Activated CD8-positive, alpha-beta memory T cell treated with anti-CD3 and anti-CD28 coated beads for 1 hour (primary cell): Measurements from ENCODE around the gene UBE4B.

ENCODE experiments used
- DNase-seq, 2 donors: peaks; one replicate each; pipeline ENCODE4 v3.0.0-alpha.2; 2020; ENCODE audit warnings: low read depth in 1 of 2; ENCODE audit errors: extremely low read depth in 1 of 2

Gene UBE4B

DNA sequence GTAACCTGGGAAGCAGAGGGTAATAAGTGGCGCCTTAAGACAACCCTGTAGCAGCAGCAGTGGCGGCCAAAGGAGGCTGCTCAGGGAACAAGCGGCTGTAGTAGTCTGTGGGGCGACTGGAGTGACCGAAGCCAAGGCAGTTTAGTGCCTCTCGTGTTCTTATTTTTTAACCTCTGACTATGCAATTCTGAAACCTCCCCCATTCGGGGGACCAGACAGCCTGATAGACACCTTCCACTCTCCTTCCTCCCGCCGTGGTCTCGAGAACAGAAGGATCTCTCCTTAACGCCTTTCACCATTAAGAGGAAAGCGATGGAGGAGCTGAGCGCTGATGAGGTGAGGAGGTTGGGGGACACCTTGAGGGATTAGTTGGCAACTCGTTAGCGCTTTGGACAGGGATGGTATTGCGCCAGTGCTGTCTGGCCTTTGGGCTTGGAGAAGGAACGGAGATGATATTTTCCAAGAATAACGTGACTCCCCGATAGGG is 644 bp downstream of the UBE4B start:
- DNase-seq: no peak

DNA sequence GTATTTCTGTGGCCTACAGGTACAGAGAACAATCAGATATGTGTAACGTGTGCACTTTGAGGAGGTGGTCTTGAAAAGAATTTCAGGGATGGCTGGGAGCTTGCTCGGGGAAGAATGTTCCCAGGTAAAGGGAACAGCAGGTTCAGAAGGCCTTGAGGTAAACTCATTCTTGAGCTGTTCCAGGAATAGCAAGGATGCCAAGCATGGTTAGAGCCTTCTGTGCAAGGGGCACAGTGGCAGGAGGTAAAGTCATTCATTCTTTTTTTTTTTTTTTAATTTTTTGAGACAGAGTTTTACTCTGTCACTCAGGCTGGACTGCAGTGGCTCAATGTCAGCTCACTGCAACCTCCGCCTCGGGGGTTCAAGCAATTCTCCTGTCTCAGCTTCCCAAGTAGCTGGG is 10.0 kb downstream of the UBE4B start:
- DNase-seq: no peak

DNA sequence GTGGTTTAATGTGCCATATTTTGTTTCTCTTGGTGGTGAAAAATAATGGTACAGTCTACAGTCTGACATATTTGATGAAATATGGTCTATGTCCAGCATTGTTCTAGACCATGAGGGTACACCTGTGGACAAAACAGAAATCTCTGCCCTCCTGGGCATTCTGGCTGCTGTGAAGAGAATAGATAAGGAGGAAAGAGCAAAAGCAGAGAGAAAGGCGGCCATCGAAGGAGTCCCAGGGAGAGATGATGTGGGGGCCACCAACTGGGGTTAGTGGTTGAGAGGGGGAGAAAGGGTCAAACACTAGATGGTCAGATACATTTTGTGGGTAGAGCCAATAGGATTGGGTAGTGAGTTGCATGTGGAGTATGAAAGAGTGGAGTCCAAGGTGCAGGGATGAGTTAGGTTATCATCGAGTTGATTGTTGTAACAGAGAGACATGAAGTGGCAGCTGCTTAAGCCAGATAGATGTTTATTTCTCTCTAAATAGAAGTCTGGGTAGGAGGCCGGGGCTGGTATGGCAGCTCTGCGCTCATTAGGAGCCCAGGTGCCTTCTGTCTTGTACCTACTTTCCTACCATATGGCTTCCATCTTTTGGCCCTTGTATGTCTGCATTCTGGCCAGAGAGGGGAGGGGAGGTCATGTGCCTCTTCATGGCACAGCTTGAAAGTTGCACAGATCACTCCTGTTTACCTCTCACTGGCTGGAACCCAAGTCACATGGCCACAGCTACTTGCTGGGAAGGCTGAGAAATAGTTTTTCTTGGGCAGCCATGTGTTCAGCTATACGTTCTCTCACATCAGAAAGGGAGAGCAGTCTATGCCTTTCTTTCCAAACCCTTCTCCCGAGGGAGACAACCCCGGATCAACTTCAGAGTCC is 13.0 kb downstream of the UBE4B start:
- DNase-seq: no peak

DNA sequence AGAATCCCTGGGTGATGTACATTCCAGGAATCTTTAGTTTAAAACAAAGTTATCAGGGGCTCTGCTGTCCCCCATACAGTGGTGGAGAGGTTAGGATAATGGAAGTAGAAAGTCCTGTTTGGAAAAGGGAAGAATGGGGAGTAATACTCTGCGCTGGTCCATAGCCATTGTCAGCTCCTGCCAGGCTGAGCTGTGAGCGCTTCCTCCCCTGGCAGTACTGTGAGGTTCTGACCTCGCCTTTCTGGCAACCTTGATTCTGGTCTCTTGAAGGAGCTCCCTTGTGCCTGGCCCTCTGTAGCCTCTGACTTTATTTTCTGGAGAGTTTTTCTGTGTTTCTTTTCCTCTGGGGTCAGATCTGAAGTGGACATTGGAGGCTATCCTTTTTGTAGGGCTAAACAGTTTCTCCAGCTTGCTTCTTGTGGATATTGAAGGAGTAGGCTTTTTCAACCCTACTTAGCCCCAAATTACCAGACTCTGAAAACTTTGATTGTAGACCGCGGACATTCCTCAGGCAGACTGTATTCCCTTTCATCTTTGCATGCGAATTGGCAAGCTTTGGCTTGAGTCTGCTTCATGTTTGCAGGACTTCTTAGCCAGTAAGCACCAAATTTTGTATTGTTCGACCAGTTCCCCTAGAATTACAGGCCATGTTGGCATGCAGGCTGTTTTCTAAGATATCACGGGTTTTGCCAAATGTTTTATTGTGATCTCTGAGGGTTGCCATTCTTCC is 13.8 kb downstream of the UBE4B start:
- no peak for DNase-seq

DNA sequence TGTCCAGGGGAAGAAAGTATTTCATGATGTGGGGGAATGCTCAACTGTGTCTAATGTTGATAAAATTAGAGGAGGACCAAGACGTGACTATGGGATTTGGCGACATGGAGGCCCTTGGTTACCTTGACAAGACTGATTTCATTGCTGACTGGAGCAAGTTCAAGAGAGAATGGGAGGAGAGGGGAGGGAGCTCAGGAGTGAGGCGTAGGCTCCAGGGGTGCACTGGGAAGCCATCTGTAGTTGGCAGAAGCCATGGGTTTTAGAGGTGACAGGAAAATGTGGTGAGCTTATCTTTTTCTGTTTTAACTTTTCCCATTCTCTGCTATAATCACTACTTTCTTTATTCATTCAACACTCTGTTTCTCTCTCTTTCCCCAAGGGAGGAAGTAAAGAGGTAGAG is 15.8 kb downstream of the UBE4B start:
- DNase-seq: no peak

DNA sequence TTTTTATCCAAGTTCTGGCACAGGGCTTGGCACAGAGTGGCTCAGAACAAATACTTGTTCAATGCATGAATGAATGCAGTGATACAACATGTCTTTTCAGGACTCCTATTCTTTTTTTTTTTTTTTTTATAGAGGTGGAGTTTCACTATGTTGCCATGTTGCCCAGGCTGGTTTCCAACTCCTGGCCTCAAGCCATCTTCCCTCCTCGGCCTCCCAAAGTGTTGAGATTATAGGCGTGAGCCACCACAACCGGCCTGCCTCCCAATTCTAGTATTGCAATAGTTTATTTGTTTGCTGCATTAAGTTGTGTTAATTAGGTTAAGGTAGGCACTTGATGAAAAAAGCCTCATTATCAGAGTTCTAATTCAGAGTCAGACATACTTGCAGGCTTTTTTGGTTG is 17.9 kb downstream of the UBE4B start:
- DNase-seq: no peak

DNA sequence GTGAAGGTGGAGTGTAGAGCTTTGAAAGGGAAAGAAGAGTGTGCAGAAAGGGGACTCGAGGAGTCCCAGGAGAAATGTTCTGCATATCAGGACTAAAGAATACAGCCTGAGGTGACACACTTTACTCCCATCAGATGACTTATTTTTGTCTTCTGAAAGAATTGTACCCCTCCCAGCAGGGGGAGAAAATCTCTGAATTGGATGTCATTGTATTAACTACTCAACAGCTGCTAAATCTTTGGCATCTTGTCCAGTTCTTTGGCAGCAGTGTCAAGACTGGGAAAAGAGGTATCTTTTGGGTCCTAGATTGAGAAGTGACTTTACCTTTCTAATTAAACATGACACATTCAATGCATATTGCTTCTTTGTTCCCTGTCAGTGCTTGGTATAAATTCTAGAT is 18.9 kb downstream of the UBE4B start:
- no peak for DNase-seq

DNA sequence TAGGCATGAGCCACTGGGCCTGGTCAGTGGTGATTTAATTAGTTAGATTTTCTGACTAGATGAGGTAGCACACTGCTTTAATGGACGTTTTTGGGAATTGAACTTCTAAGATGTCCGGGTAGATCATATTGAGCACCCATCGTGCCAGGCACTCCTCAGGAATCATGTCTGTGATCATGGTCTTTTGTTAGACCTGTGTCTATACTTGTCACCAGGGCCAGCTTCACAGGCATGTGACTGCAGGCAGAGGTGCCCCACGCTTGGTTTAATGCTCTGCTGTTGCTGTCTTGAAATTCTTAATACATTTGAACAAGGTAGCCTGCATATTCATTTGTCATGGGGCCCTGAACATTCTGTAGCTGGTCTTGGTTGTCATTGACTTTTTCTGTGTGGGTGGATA is 19.6 kb downstream of the UBE4B start:
- no peak for DNase-seq

DNA sequence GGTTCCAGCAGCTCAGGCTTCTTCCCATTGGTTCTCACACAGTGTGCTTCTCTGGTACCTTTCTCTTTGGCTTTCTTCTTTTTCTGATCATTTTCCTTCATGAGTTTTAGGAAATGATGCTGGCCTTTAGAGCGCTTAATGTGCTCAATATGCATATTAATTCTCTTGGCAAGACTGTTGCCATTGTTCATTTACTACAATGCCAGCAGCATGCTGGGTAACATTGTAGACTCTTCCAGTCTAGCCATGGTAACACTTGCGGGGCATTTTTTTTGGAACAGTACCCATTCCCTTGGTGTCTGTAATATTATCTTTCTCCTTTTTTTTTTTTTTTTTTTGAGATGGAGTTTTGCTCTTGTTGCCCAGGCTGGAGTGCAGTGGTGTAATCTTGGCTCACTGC is 21.7 kb downstream of the UBE4B start:
- DNase-seq: no peak

DNA sequence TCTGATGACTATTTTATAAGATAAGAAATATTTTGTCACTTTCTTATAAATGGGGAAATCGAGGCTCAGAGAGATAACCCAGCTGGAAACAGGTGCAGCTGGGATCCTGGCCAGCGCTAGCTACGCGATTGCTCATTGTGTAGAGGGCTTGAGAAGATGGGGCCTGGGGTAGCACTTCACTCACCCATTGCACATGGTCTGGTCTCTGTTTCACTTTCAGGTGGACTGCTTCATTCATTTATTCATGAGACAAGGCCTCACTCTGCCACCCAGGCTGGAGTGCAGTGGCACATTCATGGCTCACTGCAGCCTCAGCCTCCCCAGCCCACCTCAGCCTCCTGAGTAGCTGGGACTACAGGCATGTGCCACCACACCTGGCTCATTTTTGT is 23.8 kb downstream of the UBE4B start:
- DNase-seq: no peak

DNA sequence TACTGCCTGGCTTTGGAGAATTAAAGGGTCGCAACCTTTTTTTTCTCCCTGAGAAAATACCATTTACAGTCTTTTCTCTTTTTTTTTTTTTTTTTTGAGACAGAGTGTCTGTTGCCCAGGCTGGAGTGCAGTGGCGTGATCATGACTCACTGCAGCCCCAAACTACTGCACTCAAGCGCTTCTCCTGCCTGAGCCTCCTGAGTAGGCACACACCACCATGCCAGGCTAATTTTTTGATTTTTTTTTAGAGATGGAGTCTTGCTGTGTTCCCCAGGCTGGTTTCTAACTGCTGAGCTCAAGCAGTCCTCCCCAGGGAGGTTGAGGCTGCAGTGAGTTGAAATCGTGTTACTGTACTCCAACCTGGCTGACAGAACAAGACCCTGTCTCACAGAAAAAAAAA is 24.6 kb downstream of the UBE4B start:
- no peak for DNase-seq

DNA sequence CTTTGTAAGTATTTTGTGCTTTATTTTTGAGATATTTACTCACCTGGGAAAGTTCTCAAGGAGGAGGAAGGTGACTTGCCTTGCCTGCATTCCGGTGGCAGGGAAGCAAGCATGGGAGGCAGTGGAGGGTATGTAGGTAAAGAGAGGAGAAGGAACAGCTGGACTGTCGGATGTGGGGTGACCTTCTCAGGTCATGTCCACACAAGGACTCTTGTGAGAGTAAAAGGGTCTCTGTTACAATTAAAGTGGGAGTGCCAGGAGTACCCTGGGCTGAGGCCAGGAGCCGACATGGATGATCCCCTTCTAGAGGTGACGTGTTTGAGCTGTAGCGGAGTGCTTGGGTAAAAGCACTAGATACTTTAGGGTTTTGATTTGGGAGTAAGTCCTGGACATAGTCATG is 25.0 kb downstream of the UBE4B start:
- DNase-seq: no peak

DNA sequence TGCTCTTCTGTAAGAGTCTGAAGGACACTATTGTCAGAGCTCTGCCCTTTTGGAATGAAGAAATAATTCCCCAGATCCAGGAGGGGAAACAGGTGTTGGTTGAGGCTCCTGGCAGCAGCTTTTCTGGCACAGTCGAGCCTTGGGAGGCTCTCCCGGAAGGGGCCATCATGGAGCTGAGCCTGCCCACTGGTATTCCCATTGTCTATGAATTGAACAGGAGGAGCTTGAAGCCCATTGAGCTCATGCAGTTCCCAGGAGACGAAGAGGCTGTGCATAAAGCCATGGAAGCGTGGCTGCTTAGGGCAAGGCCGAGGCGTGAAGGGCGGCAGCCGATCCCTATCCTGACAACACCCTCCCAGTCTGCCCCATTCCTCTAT is 26.6 kb downstream of the UBE4B start:
- no peak for DNase-seq

DNA sequence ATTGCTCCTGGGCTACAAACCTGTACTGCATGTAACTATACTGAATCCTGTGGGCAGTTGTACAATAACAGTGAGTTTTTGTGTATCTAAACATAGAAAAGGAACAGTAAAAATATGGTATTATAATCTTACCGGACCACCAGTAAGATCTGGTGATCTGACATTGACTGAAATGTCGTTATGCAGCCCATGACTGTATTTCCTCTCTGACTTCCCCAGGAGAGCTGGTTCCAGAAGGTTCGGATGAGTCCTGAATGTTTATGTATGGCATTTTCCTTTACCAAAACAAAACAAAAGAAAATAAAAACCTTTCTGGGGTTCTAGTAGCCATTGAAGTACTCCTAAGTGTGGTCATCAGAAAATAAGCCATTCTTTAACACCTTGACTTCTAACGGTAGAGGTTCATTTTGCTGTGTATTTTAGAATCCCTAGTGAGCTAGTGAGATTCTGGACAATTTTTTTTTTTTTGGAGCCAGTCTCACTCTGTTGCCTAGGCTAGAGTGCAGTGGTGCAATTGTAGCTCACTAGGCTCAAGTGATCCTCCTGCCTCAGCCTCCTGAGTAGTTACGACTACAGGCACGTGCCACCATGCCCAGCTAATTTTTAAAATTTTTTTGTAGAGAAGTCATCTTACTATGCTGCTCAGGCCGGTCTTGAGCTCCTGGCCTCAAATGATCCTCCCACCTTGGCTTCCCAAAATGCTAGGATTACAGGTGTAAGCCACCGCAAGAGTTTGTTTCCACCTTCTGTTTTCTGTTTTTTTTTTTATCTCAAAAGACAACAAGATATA is 27.7 kb downstream of the UBE4B start:
- DNase-seq: no peak

DNA sequence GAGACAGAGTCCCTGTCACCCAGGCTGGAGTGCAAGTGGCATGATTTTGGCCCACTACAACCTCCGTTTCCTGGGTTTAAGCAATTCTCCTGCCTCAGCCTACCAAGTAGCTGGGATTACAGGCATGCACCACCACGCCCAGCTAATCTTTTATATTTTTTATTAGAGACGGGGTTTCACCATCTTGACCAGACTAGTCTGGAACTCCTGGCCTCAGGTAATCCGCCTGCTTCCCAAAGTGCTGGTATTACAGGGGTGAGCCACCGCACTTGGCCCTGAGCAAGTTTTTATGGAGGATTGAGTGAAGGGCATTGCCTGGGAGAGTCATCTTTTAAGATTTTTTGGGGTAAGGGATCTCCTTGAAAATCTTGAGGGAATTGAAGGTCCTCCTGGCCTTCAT is 28.5 kb downstream of the UBE4B start:
- no peak for DNase-seq

DNA sequence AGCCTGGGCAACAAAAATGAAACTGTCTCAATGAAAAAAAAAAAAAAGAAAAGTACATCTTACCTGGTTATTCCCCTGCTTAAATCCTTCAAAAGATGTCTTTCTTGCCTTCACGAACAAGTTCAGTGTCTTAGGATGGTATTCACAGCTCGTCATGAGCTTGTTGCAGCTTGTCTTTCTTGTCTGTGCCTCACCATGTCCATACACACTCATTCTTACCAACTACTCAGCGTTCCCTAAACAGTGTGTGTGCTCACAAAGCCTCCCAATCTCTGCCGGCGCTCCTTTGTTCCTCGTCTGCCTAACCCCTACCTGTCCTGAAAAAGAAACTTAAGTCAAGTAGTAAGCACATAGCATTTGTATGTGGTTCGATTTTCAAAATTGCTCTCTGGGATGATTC is 31.1 kb downstream of the UBE4B start:
- DNase-seq: no peak

DNA sequence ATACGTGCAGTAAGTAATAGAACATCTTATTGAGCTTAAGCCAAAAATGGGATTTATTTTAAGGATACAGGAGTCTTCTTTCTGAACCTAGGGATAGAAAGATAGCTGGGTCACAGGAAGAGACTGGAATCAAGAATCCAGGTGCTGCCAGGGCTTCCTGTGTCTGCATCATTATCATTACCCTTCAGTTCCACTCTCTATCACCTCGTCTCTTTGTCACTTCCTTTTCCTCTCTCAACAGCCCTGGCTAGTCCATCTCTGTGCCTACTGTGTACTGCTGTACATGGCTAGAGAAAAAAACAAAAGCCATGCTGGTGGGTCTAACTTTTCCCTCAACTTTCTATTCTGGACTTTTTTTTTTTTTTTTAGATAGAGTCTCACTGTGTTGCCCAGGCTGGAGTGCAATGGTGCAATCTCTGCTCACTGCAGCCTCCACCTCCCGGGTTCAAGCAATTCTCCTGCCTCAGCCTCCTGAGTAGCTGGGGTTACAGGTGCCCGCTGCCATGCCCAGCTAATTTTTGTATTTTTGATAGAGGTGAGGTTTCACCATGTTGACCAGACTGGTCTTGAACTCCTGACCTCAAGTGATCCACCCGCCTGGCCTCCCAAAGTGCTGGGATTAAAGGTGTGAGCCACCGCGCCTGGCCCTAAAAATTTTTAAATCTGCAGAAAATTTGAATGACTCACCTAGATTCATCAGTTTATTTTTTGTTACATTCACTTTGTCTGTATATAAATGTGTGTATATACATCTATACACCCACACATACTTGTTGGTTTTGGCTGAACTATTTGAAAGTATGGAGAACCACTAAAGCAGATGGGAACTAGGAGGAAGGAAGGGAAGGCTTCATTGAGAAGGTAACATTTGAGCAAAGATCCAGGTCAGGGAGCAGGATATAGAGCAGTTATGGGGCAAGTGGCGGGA is 31.9 kb downstream of the UBE4B start:
- no peak for DNase-seq

DNA sequence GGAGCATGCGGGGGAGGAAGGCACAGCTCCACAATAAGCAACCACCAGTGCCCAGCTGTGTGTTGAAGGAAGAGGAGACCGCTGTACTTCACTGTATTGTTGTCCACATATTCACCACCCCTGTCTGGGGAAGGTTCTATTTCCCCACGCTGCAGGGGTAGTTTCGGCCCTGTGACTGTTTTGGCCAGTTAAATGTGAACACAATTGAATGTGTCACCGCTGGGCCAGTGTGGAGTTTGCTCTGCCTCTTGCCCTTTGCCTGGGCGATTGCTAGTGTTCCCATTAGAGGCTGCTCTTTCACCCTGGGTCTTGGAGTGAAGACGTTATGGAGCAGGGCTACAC is 32.6 kb downstream of the UBE4B start:
- no peak for DNase-seq

DNA sequence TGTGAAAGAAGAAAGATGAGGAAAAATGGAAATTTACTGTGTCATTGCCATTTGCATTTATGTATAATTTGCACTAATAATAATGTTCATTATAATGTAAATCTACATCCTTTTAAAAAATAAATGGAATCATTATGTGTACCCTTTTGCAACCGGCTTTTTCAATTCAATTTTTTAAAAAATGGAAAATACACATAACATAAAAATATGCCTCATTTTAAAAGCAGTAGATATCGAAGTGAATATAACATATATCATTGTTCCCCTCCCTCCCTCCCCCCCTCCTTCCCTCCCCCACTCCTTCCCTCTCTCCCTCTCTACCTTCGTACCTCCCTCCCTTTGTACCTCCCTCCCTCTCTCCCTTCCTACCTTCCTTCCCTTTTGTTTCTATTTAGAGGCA is 33.0 kb downstream of the UBE4B start:
- no peak for DNase-seq

DNA sequence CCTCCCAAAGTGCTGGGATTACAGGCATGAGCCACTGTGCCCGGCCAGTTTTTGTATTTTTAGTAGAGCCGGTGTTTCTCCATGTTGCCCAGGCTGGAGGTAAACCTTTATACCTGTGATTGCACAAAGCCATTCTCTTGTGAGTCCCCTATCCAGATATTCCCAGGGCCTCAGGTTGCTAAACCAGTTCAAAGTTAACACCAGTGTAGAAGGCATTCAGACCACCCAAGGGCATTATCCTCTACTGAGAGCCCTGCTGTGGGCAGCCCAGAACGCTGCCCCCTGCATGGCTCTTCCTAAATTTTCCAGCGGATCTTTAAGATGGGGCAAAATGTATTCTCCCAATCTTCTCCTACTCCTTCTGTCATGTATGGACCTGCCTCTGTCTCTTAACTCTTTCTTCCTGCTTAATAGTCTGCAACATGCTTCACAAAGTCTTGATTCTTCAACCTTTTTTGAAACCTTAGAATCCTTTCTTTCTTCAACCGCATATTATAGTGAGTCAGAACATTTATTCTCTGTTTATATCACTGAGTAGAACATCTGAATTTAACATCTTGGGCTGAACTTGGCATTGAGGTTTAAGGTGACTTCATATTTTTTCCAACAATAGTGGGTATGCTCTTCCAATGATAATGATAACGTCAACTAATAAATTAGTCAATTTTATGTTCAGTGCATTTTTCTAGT is 36.0 kb downstream of the UBE4B start:
- no peak for DNase-seq
